HG03095 (cell line): ENCODE measurements around the gene MARCHF3.
A peak's percentile ranks its signal among the peaks of the same experiment; 100 is the strongest.
"Not testable (repeated sequence)": the region's sequence is repeated elsewhere in the genome, so short reads cannot be mapped to it uniquely, and the experiment has no call there.

Experiments
- ATAC-seq: cut with Tn5 transposase; IDR thresholded peaks from one replicate; pipeline ENCODE4 v1.9.1; 2021; ENCODE audit warnings: moderate library complexity; ENCODE audit not compliant: unreplicated experiment

Gene MARCHF3, protein sequence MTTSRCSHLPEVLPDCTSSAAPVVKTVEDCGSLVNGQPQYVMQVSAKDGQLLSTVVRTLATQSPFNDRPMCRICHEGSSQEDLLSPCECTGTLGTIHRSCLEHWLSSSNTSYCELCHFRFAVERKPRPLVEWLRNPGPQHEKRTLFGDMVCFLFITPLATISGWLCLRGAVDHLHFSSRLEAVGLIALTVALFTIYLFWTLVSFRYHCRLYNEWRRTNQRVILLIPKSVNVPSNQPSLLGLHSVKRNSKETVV

DNA sequence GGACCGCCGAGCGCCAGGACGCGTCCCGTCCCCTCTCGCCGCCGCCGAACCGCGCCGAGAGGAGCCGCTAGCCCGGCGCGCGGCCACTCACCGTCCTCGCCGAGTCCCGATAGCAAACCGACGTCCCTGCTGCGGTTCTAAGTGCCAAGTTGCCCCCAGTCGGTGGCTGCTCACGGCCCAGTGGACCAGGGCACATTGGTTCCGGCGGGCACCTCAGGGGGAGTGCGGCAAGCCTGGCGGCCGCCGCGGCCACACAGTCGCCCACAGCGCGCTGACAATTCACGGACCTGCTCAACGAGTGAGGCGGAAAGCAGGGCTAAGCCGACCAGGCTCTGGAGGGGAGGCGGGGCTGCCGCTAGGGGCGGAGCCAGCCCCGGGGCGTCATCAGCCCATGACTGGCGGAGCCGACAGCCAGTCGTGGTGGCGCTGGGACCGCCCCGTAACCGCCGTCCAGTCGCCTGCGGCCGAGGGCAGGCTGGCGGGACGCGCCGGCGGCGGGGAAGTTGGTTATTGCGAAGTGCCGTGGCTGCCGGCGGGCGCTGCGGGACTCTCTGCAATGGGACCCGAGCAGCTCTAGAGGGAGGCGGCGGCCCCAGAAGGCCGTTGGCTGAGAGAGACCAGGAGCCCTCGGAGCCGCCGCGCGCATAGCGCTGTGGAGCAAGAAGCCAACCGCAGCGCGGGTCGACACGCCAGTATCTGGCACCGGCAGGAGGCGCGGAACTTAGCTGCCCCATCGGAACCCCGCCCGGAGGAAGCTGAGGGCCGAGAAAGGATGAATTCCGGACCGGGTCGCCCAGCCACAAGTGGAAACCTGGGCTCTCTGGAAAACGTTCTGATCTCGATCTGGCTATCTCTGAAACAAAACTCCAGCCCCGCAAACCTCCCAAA is at the start of gene MARCHF3:
Gene MARCHF3 (minus strand): TSS at position 300 of the 888 bp plus-strand sequence. CDS start 112,387 bp downstream, outside the sequence.
- ATAC-seq: peak; percentile 96

DNA sequence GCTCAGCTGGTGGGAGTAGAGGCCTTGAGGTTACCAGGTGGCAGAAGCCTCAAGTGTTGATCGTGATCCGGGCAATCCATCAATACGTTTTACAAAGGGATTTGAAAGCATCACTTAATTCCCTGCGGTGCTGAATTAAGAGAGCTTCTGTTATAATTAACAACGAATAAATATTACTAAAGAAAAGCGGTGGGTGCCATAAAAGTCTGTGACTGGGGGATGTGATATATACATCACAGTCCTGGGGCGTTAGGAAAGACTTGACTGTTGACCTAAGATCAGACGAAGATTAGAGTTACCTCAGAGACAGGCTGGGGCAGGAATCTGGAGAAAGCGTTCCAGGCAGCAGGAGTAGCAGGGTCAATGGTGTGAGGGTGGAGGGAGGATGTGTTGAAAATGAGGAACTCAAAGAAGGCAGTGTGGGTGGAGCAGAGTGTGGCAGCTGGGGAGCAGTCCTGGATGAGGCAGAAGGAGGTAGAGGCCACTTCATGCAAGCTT is 49.7 kb upstream of the MARCHF3 start:
- no peak for ATAC-seq

DNA sequence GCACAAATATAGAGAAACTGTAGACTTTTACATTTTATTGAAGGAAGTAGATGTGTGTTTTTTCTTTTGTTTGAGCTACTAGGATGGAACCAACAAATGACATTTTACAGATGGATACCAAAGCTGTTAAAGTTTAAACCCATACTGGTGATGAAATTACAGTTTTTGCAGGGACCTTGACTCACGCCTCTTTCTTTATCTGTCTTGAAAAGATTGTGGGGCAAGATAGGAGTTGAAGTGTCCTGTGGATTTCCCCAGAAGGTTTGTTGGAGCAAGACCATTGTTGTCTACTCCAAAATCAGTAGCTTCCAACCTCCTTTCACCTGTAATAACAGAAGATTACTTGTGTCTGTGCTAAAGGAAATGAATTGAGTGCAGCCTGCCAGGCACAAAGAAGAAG is 47.0 kb upstream of the MARCHF3 start:
- ATAC-seq: no peak

DNA sequence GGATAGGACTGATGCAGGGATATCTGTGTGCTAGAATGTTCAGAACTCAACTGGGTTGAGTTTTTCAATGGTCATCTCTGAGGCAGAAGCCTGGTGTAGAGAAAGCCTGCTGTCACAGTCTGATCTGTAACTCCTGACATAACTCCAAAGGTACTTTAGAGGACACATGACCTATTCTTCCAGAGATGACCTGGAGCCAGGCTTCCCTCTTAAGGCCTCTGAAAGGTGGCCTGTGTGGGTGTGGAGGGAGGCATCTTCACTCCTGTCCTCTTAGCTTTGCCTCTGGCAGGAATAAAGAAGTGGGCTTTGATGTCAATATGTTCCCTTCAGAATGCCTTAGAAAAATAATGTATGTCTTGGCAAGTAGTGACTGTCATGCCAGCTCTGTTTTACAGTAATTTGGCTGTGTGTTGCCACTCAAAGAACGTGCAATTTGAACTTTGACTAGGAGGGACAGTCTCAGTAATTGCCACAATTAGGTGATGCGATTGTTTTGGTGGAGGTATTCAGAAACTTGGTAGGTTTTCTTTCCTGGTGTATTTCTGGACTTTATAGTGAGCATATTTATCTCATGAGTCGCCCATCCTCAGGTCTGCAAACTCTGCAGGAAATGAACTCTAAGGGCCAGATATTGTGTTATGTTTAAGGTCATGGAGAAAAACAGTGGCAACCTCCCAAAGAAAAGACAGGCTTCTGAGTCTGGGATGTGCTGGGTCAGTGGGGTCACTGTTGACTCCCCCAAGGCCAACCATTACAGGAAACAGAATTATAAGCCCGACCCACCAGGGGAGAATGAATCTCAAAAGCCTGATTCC is 46.2 kb upstream of the MARCHF3 start:
- ATAC-seq: no peak

DNA sequence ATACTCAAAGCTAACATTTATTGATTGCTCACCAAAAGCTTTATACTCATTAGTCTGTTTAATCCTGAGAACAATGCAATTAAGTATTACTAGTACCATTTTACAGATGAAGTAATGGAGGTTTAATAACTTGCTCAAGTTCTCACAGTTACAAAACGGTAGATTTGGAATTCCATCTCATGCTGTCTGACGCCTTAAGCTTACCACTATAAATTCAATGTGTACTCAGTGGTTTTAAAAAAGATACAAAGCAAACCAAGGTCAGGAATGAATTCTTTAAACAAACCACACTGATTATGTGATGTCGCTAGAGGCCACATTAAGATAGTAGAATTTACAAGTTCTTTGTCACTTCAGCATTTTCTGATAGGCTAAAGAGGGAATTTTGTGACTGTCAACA is 44.1 kb upstream of the MARCHF3 start:
- ATAC-seq: no peak

DNA sequence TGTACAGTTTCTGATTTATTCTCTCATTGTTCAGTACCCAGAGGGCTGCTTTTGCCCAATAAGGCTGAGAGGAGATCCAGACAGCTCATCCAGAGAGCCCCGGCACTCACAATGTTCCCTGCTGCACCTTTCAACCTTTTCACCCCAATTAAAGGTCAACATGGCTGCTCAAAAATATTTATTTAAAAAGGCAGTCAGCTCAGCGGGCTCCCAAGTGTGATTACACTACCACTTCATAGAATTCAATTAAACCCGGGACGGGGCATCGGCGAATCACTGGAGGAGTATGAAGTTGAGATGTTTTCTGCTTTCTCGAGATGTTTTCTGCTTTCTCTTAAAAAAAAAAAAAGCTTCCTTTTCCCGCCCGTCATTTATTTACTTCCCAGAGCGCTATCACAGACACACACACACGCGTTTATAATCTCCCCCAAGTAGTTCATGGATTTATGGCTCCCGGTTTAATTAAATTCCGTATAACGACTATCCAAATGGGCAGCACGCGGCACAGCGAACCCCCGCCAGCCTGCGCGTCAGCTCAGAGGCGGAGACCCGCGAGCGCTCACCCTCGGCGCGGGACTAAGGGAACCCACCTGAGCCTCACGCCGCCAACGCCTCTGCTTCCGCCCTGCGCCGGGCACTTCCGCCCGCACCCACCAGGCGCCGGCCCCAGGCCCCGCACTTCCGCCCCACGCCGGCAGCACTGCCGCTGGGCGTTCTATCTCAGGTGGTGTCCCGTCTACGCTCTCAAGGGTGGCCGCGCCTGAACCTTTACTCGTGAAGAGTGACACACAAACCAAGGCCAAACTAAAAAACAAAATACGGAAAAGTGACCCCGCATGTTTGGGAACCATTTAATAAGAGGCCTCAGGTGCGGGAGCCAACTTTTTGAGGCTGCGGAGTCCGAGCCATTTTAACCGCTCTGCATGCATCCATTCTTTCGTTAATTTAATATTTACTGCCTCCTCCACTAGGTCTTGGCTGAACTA is 42.8 kb upstream of the MARCHF3 start, which contains the start of gene C5orf63:
Gene C5orf63 (minus strand): TSS at position 642 of the 986 bp plus-strand sequence. CDS start 14,507 bp downstream, outside the sequence.
- ATAC-seq: peak; percentile 98

DNA sequence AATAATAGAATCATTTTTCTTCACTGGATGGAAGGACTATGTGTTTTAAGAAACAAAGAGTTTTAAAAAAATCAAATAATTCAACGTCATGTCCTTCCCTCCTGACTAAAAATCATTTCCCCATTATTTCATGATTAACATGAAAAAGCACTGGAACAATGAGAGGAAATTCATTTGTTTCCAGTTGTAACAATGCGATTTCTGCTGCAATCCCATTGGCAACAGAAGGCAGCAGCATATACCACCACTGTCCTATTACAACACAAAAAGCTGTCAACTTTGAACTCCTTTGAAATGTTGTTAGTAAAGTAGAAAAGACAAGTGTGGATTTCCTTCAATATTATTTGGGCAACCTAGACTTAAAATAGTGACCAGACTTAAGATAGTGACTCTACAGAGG is 39.9 kb upstream of the MARCHF3 start:
- ATAC-seq: no peak

DNA sequence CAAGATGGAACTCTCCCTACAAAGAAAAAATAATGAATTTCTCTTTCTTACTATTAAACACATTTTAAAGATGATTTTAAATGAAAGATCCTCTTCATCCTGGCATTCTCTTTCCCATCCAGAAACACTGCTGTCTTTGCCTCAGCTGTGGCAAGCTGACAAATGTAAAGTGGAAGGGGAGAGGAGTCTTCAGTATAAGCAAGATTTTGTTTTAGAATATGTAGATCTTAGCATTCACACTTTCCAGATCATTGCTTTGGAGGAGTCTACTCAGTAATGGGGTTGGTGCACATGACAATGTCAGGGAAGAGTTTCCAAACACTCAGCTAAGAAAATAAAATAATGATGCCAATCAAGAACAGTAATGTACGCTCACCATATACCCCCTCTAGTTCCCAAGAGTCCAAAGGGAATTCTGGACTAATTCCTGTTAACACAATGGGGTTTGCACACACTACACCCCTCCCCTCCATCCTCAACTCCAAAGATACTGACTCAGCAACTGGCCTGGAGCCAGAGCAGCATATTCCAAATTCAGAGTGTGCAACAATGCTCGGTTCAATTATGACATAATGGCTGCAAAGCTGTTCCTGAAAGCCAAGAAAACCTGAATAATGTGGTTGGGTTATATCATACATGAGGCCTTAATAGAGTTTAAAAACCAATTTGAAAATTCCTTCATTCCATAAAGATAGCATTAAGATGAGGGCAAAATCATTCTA is 38.3 kb upstream of the MARCHF3 start:
- no peak for ATAC-seq

DNA sequence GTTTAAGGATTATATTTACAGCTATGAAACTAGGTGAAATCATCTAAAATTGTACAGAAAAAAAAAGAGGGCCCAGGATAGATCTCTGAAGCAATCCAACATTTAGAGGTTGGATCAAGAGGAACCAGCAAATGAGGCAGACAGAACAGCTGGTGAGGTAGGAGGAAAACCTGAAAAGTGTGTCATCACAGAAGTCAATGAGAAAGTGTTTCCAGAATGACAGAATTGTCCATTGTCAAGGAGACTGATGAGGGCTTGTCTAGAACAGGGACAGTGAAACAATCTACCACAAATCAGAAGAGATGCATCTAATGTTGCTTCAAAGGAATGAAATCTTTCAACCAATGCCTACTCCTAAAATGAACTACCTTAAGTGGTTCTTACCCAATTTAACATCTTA is 36.4 kb upstream of the MARCHF3 start:
- no peak for ATAC-seq

DNA sequence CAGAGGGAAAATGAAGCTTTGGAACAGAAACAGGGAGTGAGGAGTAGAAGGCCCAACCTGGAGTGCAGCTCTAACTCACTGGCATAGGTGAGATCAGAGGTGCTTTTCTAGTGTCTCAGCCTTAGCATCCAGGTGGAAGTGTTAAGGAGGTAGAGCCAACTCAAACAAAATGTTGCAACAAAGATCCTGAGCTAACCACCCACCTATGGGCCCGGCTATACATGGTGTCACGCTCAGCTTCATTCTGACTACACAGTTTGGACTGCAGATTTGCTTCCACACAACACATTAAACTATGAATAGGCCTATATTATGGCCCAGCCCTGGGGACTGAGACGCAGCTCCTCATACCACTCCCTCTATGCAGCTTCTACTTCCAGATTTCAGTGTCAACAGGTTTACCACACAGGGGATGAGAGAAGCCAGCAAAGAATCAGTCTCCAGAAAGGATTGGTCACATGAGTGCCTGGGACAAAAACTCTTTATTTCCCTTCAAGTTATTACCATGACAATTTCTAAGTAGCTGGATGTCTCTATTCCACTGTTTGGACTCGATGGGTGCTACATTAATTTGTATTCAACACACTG is 34.0 kb upstream of the MARCHF3 start:
- no peak for ATAC-seq

DNA sequence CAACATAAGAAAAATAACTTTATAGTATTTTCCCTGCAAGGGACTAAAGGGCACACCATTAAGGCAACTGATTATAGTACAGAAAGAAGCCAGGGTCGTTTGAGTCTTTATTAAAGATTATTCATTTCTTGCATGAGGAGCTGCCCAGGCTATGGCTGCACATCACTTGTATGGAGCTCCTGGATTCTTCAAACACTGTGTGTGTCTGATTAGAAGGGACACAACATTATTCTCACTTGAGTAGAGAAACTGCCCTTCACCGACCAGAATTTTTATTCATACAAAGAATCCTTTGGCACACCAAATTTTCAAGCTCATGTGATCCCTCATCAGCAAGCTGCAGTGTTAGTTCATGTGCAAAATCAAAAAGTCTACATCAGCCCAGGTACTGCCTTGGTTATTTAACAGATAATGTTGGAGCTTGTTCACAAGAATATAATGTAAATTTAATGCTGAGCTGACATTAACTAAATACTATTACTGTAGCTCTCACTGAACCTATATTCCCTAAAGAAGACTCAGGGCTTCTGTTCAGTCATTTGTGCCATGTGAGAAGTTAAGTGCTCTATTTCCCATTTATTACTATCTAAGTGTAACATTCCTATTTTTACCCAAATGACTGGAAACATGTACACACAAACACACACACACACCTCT is 33.0 kb upstream of the MARCHF3 start:
- no peak for ATAC-seq

DNA sequence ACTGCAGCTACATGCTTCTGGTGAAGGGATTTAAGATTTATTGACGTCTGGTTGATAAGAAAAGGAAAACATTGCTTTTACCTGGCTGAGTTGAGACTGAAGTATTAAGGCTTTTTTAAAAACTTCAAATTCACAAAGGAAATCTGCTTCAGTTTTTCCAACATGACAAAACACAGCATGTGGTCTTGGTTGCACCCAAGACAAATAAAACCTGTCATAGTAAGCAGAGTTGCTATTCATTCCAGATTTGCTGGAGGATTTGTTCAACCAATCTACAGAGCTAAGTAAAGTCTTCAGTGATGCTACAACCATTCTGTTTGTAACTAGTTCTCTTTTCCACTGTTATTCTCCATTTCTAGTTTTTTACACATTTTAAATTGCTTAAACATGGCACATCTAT is 31.6 kb upstream of the MARCHF3 start:
- ATAC-seq: no peak

DNA sequence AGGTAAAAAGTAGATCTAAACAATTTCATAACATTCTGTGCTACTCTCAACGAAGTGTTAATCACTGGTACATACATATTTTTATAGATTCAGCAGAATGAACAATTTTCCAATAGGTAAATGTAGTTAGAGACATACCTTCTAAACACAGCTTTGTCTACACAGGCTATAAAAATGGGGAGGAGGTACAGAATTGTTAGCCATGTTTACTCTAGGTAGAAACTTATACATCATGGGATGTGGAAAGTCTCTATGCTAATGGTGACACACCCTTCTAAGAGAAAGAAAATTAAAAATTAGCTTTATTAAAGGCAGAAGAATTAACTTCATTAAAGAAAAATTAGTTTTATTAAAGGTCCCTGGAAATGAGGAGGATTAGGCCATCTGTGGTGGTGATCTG is 31.2 kb upstream of the MARCHF3 start:
- no peak for ATAC-seq

DNA sequence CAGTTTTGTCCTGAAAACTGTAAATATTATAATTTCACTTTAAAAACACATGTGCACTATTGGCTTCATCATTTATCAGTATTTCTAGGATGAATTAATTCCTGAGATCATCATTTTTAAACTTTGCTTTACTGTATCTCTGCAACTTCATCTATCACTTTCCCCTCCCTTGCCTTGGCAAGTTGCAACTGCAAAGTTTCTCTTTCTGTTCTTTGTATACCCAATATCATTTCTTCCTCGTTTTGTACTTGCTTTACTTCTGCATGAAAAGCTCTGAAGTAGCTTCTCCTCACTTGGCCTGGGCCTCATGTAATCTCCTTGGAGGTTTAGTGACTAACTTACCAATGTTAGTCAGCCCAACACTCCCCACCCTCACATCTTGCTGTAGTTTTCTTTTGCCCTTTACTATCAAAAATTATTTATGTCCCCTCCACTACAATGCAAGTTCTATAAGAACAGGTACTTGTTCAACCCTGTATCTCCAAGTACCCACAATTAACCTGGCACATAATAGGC is 30.2 kb upstream of the MARCHF3 start:
- no peak for ATAC-seq

DNA sequence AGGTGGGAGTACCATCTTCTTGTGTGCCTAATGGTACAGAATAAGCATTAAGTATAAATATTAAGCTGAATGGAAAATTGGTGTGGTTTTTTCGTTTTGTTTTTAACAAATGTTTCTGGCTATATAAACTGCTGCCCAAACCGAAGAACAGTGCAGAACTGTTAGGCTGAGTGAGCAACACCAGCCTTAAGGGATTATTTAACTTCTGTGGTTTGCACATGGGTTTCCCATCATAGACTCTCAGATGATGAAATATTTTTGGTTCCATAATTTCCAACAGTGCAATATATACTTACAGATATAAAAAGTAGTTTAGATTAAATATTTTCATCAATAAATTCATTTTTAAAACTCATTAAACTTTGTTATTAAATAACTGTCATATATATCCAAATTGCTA is 26.5 kb upstream of the MARCHF3 start:
- no peak for ATAC-seq

DNA sequence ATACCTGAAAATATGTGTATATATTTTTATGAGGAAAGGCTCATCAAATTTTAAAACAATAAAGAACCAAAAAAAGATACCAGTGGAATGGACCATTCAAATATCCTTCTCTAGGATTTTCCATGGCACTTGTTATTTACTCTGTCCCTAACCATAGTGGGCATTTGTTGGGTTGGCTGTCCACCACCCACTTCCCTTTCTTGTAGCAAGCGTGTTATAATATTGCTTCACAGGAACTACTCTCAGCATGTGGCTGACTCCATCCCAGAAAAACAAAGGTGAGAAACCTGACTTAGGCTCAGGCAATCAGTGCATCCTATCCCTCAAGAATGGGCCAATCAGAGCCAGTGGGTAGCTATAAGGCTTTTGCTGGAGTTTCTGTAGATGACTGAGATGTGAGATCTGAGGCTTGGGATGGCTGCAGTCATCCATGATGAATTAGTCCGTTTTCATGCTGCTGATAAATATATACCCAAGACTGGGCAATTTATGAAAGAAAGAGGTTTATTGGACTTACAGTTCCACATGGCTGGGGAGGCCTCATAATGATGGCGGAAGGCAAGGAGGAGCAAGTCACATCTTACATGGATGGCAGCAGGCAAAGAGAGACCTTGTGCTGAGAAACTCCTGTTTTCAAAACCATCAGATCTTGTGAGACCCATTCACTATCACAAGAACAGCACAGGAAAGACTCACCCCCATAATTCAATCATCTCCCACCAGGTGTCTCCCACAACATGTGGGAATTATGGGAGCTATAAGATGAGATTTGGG is 25.7 kb upstream of the MARCHF3 start:
- no peak for ATAC-seq

DNA sequence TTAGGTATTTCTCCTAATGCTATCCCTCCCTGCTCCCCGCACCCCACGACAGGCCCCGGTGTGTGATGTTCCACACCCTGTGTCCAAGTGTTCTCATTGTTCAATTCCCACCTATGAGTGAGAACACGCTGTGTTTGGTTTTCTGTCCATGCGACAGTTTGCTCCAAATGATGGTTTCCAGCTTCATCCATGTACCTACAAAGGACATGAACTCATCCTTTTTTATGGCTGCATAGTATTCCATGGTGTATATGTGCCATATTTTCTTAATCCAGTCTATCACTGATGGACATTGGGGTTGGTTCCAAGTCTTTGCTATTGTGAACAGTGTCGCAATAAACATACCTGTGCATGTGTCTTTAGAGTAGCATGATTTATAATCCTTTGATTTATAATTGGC is 23.2 kb upstream of the MARCHF3 start:
- not testable (repeated sequence) for ATAC-seq
